Spleen (tissue), 7 donors: ENCODE data around the gene GBX1.

Experiments used
- CTCF ChIP-seq, 11 experiments: fragments of 200-600 bp in 7 of 11; fragments of 450-650 bp in 4 of 11; sonication (generic) in 4 of 11; IDR thresholded peaks in 8 of 11; conservative IDR thresholded peaks in 3 of 11; 1 replicate in 7 of 11; 2 replicates in 4 of 11; pipeline versions ENCODE4 v1.4.0 to v1.8.0; 2016 to 2021; ENCODE audit warnings: antibody characterized with exemption in 11 of 11, inconsistent platforms in 4 of 11, mild to moderate bottlenecking in 1 of 11
- POLR2A ChIP-seq, 3 donors: fragments of 450-650 bp; IDR thresholded peaks; one replicate each; pipeline ENCODE4 v1.5.1; 2017; ENCODE audit warnings: antibody characterized with exemption in 3 of 3, mild to moderate bottlenecking in 1 of 3
- donor health status: DM: no; HTN: no; CAD: no; lungs with moderate emphysema.
- donor health status: DM: no; HTN: no; CAD: no.
- donor health status: DM: no; HTN: no; CAD: no.

GRCh38 chr7:151161757-151162156 lies 5.7 kb downstream of the GBX1 start:
- TF ChIP-seq CTCF (IDR thresholded peaks at IDR 0.05 in 8 of 11, conservative IDR thresholded peaks at IDR 0.05 in 3 of 11), result no peak
- no peak for TF ChIP-seq POLR2A (IDR thresholded peaks at IDR 0.05)
